Natural killer cell (primary cell): Measurements from ENCODE around the gene LTB4R2. TPM values are rescaled to one million over a fixed set of nuclear protein-coding genes. Genes with fewer than 3 reads are reported as not detected.

ENCODE experiments used
- ATAC-seq, 3 donors: fragments of 150-1000 bp in 2 of 3; fragments of 200-7000 bp in 1 of 3; cut with Tn5 transposase; 1 replicate in 1 of 3; 2 replicates in 2 of 3; pipeline ENCODE4 v1.10.0; 2021; ENCODE audit warnings: mild to moderate bottlenecking in 2 of 3, moderate library complexity in 2 of 3
- DNase-seq, 2 donors: peaks; one replicate each; pipeline versions ENCODE4 v3.0.0 to v3.0.0-alpha.2; 2013 to 2021; ENCODE audit warnings: mixed read lengths in 1 of 2
- H3K27ac ChIP-seq: one replicate; pipeline ENCODE4 v1.5.1; 2013; ENCODE audit warnings: mild to moderate bottlenecking, low read length
- H3K27me3 ChIP-seq: one replicate; pipeline ENCODE4 v1.6.1; 2013; ENCODE audit warnings: low read length; ENCODE audit not compliant: control insufficient read depth, insufficient read depth
- H3K36me3 ChIP-seq: one replicate; pipeline ENCODE4 v1.6.1; 2013; ENCODE audit warnings: low read length; ENCODE audit not compliant: control insufficient read depth, insufficient read depth
- H3K4me1 ChIP-seq: one replicate; pipeline ENCODE4 v1.6.1; 2013; ENCODE audit warnings: low read length; ENCODE audit not compliant: control insufficient read depth, insufficient read depth
- H3K4me3 ChIP-seq: one replicate; pipeline ENCODE4 v1.5.1; 2013; ENCODE audit warnings: low read length
- H3K9me3 ChIP-seq: one replicate; pipeline ENCODE4 v1.6.1; 2013; ENCODE audit warnings: low read length; ENCODE audit not compliant: control insufficient read depth, insufficient read depth
- H3K27ac Mint-ChIP-seq, 2 donors: one replicate each; pipeline ENCODE4 v1.8.0; 2022; ENCODE audit warnings: mild to moderate bottlenecking in 2 of 2, mixed read lengths in 2 of 2, moderate library complexity in 1 of 2
- H3K27me3 Mint-ChIP-seq, 2 donors: one replicate each; pipeline ENCODE4 v1.8.0; 2022; ENCODE audit warnings: low read depth in 2 of 2, mixed read lengths in 2 of 2
- H3K36me3 Mint-ChIP-seq: one replicate; pipeline ENCODE4 v1.8.0; 2022; ENCODE audit warnings: mixed read lengths
- H3K4me1 Mint-ChIP-seq, 2 donors: one replicate each; pipeline ENCODE4 v1.8.0; 2022; ENCODE audit warnings: mixed read lengths in 2 of 2
- H3K4me3 Mint-ChIP-seq: one replicate; pipeline ENCODE4 v1.8.0; 2022; ENCODE audit warnings: mild to moderate bottlenecking, moderate library complexity, mixed read lengths
- H3K9me3 Mint-ChIP-seq, 2 donors: one replicate each; pipeline ENCODE4 v1.8.0; 2022; ENCODE audit warnings: mixed read lengths in 2 of 2
- CTCF ChIP-seq: fragments of 200-600 bp; IDR thresholded peaks from one replicate; pipeline ENCODE4 v1.8.0; 2022; ENCODE audit warnings: antibody characterized with exemption
- WGBS: methylation state at CpG from one replicate; pipeline ENCODE4 v1.1.7; 2013; ENCODE audit warnings: missing lambda C conversion rate; ENCODE audit not compliant: insufficient coverage; 5-methylcytosine and 5-hydroxymethylcytosine counted together
- intact Hi-C: fragments of 100-400 bp; cut with micrococcal nuclease; formaldehyde crosslinking; loops from one replicate; pipeline ENCODE4 v1.14.2; 2022
- total RNA-seq, 4 donors: library from RNA; stranded (reverse); fragments of 120-200 nt in 1 of 4; gene quantifications; one replicate each; pipeline versions ENCODE4 v1.2.3 to v1.2.4, GENCODE V29; 2013 to 2022

LTB4R2 gene
- total RNA-seq, 3 donors from 2014 or later (not counting 1 experiment from before 2014, with no cell fraction given), result 27.6 to 40.5 (median 37.4) TPM

- 94% methylated on average over 7 of the region's 7 CpGs for WGBS
- Histone ChIP-seq H3K36me3 (peaks cover 18% of the 10 kb centered on the region), H3K27me3 (peaks cover 15% of the 10 kb centered on the region), H3K9me3 (no peaks in the 10 kb centered on the region), H3K4me3 (no peak overlapping the region), H3K4me1 (peaks cover 54% of the 10 kb centered on the region), H3K27ac (no peak overlapping the region)
- Mint-ChIP-seq H3K27ac (no peak overlapping the region), H3K4me3 (no peak overlapping the region), H3K4me1 (peaks cover 49 to 63% of the 10 kb centered on the region in 2 donors), H3K9me3 (no peaks in the 10 kb centered on the region), H3K27me3 (peaks cover 11 to 13% of the 10 kb centered on the region in 2 donors), H3K36me3 (peaks cover 9% of the 10 kb centered on the region)
- no peak for DNase-seq
- no peak for TF ChIP-seq CTCF
- ATAC-seq, result no peak
- intact Hi-C loops, result loop anchor here (10.0 kb wide), 1 partner anchor 818 kb away; no protein-coding TSS in a partner anchor
Observed at GRCh38 chr14:24337144-24337823, 27.3 kb downstream of the LTB4R2 start.

- no peaks in the 10 kb centered on the region for H3K9me3 Mint-ChIP-seq
- H3K27me3 Mint-ChIP-seq, result peaks cover 8 to 11% of the 10 kb centered on the region in 2 donors
- no peak for DNase-seq
- peaks cover 44 to 58% of the 10 kb centered on the region in 2 donors for H3K4me1 Mint-ChIP-seq
- WGBS, result 95% methylated on average over 8 of the region's 8 CpGs
- H3K36me3 Mint-ChIP-seq, result peaks cover 9% of the 10 kb centered on the region
- no peak for ATAC-seq
- peaks cover 49% of the 10 kb centered on the region for H3K4me1 ChIP-seq
- intact Hi-C loops, result loop anchor here (10.0 kb wide), 1 partner anchor 817 kb away; no protein-coding TSS in a partner anchor
- H3K4me3 Mint-ChIP-seq, result no peak overlapping the region
- H3K27ac Mint-ChIP-seq, result no peak overlapping the region
- peaks cover 18% of the 10 kb centered on the region for H3K36me3 ChIP-seq
- no peak overlapping the region for H3K4me3 ChIP-seq
- H3K27ac ChIP-seq, result no peak overlapping the region
- H3K9me3 ChIP-seq, result no peaks in the 10 kb centered on the region
- no peak for TF ChIP-seq CTCF
- H3K27me3 ChIP-seq, result peaks cover 15% of the 10 kb centered on the region
Observed at GRCh38 chr14:24337824-24338175, 27.9 kb downstream of the LTB4R2 start.

DNA sequence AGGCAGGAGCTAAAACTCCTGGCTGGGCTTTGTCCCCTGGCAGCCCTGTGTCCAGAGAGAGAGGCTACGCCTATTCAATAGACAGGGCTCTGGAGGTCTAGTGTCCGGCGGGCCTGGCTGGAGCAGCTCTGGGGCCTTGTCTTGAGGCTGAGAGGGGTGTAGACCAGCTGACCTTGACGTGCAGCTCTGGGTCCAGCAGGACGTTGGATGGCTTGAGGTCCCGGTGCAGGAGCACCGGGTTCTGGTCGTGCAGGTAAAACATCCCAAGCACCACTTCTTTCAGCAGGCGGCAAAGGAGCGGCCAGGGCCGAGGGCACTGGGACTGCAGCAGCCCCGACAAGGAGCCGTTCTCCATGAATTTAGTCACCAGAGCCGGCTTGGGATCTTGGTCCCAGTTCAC, 28.9 kb downstream of the LTB4R2 start:
- TF ChIP-seq CTCF, result no peak
- DNase-seq, result no peak
- Mint-ChIP-seq H3K9me3 (no peaks in the 10 kb centered on the region), H3K27me3 (peaks cover 8 to 11% of the 10 kb centered on the region in 2 donors), H3K27ac (peak overlapping the region in 1 of 2 donors; percentile 83), H3K4me3 (peak overlapping the region; percentile 90), H3K4me1 (peaks cover 35 to 50% of the 10 kb centered on the region in 2 donors), H3K36me3 (peaks cover 9% of the 10 kb centered on the region)
- Histone ChIP-seq H3K4me3 (peak overlapping the region; percentile 60), H3K27me3 (peaks cover 12% of the 10 kb centered on the region), H3K36me3 (peaks cover 18% of the 10 kb centered on the region), H3K27ac (no peak overlapping the region), H3K4me1 (peaks cover 39% of the 10 kb centered on the region), H3K9me3 (no peaks in the 10 kb centered on the region)
- intact Hi-C loops, result loop anchor here (10.0 kb wide), 1 partner anchor 816 kb away; no protein-coding TSS in a partner anchor
- 88% methylated on average over 14 of the region's 14 CpGs for WGBS
- no peak for ATAC-seq
